Measurements from ENCODE around the gene GLI3.

GRCh38 chr7:42264702-42265101, 27.7 kb upstream of the GLI3 start:
- TF ChIP-seq CTCF (IDR thresholded peaks at IDR 0.05), result no peak
- no peak for TF ChIP-seq EZH2 (IDR thresholded peaks at IDR 0.05)

Data from neural progenitor cell (in vitro differentiated cells).